Measurements from ENCODE around the gene PANX1.
"Not testable (repeated sequence)": the region's sequence is repeated elsewhere in the genome, so short reads cannot be mapped to it uniquely, and the experiment has no call there.

Gene PANX1

GRCh38 chr11:94128746-94129511 is at the start of gene PANX1:
PANX1 (plus strand) TSS chr11:94128841; CDS start chr11:94129313, 472 bp downstream.
- peak; percentile 45 to 63 for DNase-seq (ENCODE audit: low read depth in 1 of 2, low spot score in 1 of 2)

- DNase-seq (ENCODE audit: low read depth in 1 of 2, low spot score in 1 of 2), result no peak
Measured at GRCh38 chr11:94084164-94084563, 44.5 kb upstream of the PANX1 start.

GRCh38 chr11:94088906-94089305 is 39.7 kb upstream of the PANX1 start:
- no peak for DNase-seq (ENCODE audit: low read depth in 1 of 2, low spot score in 1 of 2)

GRCh38 chr11:94089341-94089740 is 39.3 kb upstream of the PANX1 start:
- DNase-seq (ENCODE audit: low read depth in 1 of 2, low spot score in 1 of 2), result no peak

- DNase-seq (ENCODE audit: low read depth in 1 of 2, low spot score in 1 of 2), result no peak
Measured at GRCh38 chr11:94090401-94090800, 38.2 kb upstream of the PANX1 start.

- DNase-seq (ENCODE audit: low read depth in 1 of 2, low spot score in 1 of 2), result no peak
Measured at GRCh38 chr11:94091091-94091490, 37.5 kb upstream of the PANX1 start.

GRCh38 chr11:94100253-94100652 is 28.4 kb upstream of the PANX1 start:
- DNase-seq (ENCODE audit: low read depth in 1 of 2, low spot score in 1 of 2), result no peak

GRCh38 chr11:94103471-94103870 is 25.2 kb upstream of the PANX1 start:
- DNase-seq (ENCODE audit: low read depth in 1 of 2, low spot score in 1 of 2), result no peak

GRCh38 chr11:94104734-94105133 is 23.9 kb upstream of the PANX1 start:
- DNase-seq (ENCODE audit: low read depth in 1 of 2, low spot score in 1 of 2), result no peak

- no peak for DNase-seq (ENCODE audit: low read depth in 1 of 2, low spot score in 1 of 2)
Measured at GRCh38 chr11:94106716-94107115, 21.9 kb upstream of the PANX1 start.

- no peak for DNase-seq (ENCODE audit: low read depth in 1 of 2, low spot score in 1 of 2)
Measured at GRCh38 chr11:94107363-94107762, 21.3 kb upstream of the PANX1 start.

- no peak for DNase-seq (ENCODE audit: low read depth in 1 of 2, low spot score in 1 of 2)
Measured at GRCh38 chr11:94111241-94111640, 17.4 kb upstream of the PANX1 start.

GRCh38 chr11:94111660-94112059 is 17.0 kb upstream of the PANX1 start:
- DNase-seq (ENCODE audit: low read depth in 1 of 2, low spot score in 1 of 2), result no peak

- no peak for DNase-seq (ENCODE audit: low read depth in 1 of 2, low spot score in 1 of 2)
Measured at GRCh38 chr11:94112206-94112953, 16.3 kb upstream of the PANX1 start.

- no peak for DNase-seq (ENCODE audit: low read depth in 1 of 2, low spot score in 1 of 2)
Measured at GRCh38 chr11:94117197-94117574, 11.5 kb upstream of the PANX1 start.

GRCh38 chr11:94117871-94118270 is 10.8 kb upstream of the PANX1 start:
- no peak for DNase-seq (ENCODE audit: low read depth in 1 of 2, low spot score in 1 of 2)

- not testable (repeated sequence) for DNase-seq (ENCODE audit: low read depth in 1 of 2, low spot score in 1 of 2)
Measured at GRCh38 chr11:94119676-94120075, 9.0 kb upstream of the PANX1 start.

- not testable (repeated sequence) for DNase-seq (ENCODE audit: low read depth in 1 of 2, low spot score in 1 of 2)
Measured at GRCh38 chr11:94120516-94120915, 8.1 kb upstream of the PANX1 start.

GRCh38 chr11:94120946-94121345 is 7.7 kb upstream of the PANX1 start:
- no peak for DNase-seq (ENCODE audit: low read depth in 1 of 2, low spot score in 1 of 2)

- no peak for DNase-seq (ENCODE audit: low read depth in 1 of 2, low spot score in 1 of 2)
Measured at GRCh38 chr11:94125407-94126115, 3.1 kb upstream of the PANX1 start.

GRCh38 chr11:94127638-94128037 is 1.0 kb upstream of the PANX1 start:
- DNase-seq (ENCODE audit: low read depth in 1 of 2, low spot score in 1 of 2), result no peak

- DNase-seq (ENCODE audit: low read depth in 1 of 2, low spot score in 1 of 2), result no peak
Measured at GRCh38 chr11:94128291-94128745, 323 bp upstream of the PANX1 start.
